ENCODE results near the gene SMC1B. TPM values are rescaled to one million over a fixed set of nuclear protein-coding genes. Genes with fewer than 3 reads are reported as not detected.

The SMC1B gene
- total RNA-seq, 2 donors from 2014 or later = not detected

GRCh38 chr22:45304971-45305370, 108.4 kb downstream of the SMC1B start:
- no peak for DNase-seq (ENCODE audit: low spot score)
- H3K4me3 ChIP-seq = no peak overlapping the region
- TF ChIP-seq CTCF (IDR thresholded peaks at IDR 0.05) = no peak

GRCh38 chr22:45303181-45303580, 110.2 kb downstream of the SMC1B start:
- H3K4me1 ChIP-seq = no peaks in the 10 kb centered on the region
- H3K36me3 ChIP-seq = no peaks in the 10 kb centered on the region
- H3K27me3 ChIP-seq = no peaks in the 10 kb centered on the region
- DNase-seq (ENCODE audit: low spot score) = no peak
- H3K27ac ChIP-seq = no peak overlapping the region
- no peak for TF ChIP-seq CTCF (IDR thresholded peaks at IDR 0.05)
- no peaks in the 10 kb centered on the region for H3K9me3 ChIP-seq
- H3K4me3 ChIP-seq = no peak overlapping the region

More at GRCh38 chr22:45304971-45305370, 108.4 kb downstream of the SMC1B start:
- H3K4me1 ChIP-seq = peaks cover 0 to 6% of the 10 kb centered on the region in 2 donors
- no peaks in the 10 kb centered on the region for H3K36me3 ChIP-seq
- H3K9me3 ChIP-seq = no peaks in the 10 kb centered on the region
- H3K27me3 ChIP-seq = no peaks in the 10 kb centered on the region
- no peak overlapping the region for H3K27ac ChIP-seq

- H3K27me3 ChIP-seq = no peaks in the 10 kb centered on the region
Measured at GRCh38 chr22:45302751-45303150, 110.6 kb downstream of the SMC1B start.

DNA sequence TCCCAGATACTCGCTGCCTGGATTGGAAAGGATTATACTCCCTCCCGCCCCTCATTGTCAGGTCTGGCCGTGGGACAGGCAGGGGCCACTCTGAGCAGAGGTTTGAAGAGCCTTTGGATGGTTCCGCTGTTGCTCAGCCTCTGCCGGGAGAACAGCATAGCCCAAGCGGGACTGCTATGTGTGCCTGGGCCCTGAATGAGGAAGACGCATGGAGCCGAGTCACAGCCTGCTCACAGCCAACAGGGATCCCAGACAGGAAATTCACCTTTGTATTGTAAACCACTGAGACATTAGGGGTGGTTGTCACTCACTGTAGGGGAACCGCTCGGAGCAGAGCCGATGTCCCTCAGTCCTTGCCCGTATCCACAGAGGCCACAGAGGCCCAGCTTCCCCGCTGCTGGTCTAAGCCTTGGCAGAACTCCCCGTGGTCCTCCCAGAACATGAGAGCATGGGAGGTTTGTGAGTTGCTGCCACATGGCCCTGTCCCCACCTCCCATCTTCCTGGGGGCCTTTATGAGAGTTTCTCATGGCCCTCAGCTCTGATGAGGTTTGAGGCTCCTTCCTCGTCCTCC, 114.4 kb downstream of the SMC1B start:
- no peak overlapping the region for H3K27ac ChIP-seq
- H3K36me3 ChIP-seq = no peaks in the 10 kb centered on the region
- H3K4me1 ChIP-seq = no peaks in the 10 kb centered on the region
- H3K4me3 ChIP-seq = no peak overlapping the region
- no peaks in the 10 kb centered on the region for H3K27me3 ChIP-seq
- no peak for TF ChIP-seq CTCF (IDR thresholded peaks at IDR 0.05)
- DNase-seq (ENCODE audit: low spot score) = no peak
- H3K9me3 ChIP-seq = no peaks in the 10 kb centered on the region

More at GRCh38 chr22:45302751-45303150, 110.6 kb downstream of the SMC1B start:
- no peak for TF ChIP-seq CTCF (IDR thresholded peaks at IDR 0.05)
- Histone ChIP-seq H3K4me1 (no peaks in the 10 kb centered on the region), H3K4me3 (no peak overlapping the region), H3K36me3 (no peaks in the 10 kb centered on the region), H3K27ac (no peak overlapping the region), H3K9me3 (no peaks in the 10 kb centered on the region)
- DNase-seq (ENCODE audit: low spot score) = no peak

GRCh38 chr22:45296628-45297297, 116.6 kb downstream of the SMC1B start:
- DNase-seq (ENCODE audit: low spot score) = no peak
- H3K27me3 ChIP-seq = no peaks in the 10 kb centered on the region
- no peaks in the 10 kb centered on the region for H3K36me3 ChIP-seq
- H3K9me3 ChIP-seq = no peaks in the 10 kb centered on the region
- no peak overlapping the region for H3K4me3 ChIP-seq
- TF ChIP-seq CTCF (IDR thresholded peaks at IDR 0.05) = no peak
- H3K4me1 ChIP-seq = no peaks in the 10 kb centered on the region
- H3K27ac ChIP-seq = no peak overlapping the region

All from right atrium auricular region (tissue), 2 donors.